OCI-M1 (cell line): ENCODE measurements around the gene ATXN1.

ENCODE experiments used
- DNase-seq: peaks from one replicate; lab custom pipeline; 2025; lab: John Stamatoyannopoulos, UW

ATXN1 gene

DNA sequence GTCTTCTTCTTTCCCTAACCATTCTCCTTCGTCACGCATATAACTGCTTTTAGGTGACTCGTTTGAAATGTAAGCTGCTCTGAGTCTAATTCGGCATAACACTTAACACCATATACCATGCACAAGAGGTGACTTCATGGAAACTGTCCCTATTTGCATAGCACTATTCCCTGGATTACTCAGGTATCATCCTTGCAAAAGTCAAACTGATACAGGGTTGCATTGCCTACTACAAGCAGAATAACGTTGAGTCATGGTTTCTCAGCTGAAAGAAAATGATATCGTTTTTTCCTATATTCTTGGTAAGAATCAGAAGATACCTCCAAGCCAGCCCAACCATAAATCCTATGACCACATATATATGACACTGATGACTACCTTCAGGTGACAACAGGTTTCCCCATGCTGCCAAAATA lies 227.5 kb downstream of the ATXN1 start:
- no peak for DNase-seq

DNA sequence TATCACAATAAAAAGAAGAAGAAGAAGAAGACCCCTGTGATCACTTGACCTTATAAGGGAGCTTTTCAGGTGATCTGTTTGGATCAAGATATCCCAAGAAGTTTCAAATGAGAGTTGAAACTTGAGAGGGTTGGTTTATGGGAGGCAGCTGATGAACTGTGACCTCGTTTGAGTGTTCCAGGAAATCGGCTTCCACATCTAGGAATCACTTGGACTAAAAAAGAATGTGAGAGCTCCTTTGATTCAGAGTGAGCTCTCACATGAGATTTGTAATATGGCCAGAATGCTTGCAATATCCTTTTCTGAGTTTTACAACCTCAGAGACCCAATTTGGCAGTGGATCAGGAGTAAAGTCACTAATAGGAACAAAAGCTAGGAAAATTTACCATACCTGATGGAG lies 228.1 kb downstream of the ATXN1 start:
- no peak for DNase-seq

DNA sequence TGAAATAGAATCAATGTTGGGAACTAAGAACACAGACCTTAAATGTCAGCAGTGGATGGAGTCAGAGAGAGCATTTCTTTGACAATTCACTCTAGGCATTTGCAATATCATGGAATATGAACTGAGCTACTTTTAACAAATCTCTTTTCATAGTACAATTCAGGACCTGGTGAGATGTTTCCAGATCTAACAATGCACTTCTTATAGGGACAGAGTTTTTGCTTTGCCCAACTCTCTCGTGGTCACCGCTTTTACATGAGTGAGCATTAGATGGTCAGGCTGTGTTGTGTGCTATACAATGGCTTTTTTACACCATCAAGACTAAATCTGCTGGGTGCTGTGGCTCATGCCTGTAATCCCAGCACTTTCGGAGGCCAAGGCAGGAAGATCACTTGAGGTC lies 233.6 kb downstream of the ATXN1 start:
- DNase-seq = no peak

DNA sequence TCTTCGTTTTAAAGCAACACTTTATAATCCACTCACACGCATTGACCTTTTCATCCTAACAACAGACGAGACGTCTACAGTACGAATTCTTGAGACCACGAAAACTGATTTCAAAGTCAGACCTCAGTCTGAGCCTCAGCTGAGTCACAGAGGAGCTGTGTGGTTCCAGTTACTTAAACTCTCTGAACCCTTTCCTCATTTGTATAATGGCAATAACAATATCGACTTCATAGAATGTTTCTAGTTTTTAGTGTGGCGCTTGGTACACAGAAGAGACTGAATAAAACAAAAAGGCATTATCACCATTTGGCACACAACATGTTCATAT lies 236.9 kb downstream of the ATXN1 start:
- no peak for DNase-seq

DNA sequence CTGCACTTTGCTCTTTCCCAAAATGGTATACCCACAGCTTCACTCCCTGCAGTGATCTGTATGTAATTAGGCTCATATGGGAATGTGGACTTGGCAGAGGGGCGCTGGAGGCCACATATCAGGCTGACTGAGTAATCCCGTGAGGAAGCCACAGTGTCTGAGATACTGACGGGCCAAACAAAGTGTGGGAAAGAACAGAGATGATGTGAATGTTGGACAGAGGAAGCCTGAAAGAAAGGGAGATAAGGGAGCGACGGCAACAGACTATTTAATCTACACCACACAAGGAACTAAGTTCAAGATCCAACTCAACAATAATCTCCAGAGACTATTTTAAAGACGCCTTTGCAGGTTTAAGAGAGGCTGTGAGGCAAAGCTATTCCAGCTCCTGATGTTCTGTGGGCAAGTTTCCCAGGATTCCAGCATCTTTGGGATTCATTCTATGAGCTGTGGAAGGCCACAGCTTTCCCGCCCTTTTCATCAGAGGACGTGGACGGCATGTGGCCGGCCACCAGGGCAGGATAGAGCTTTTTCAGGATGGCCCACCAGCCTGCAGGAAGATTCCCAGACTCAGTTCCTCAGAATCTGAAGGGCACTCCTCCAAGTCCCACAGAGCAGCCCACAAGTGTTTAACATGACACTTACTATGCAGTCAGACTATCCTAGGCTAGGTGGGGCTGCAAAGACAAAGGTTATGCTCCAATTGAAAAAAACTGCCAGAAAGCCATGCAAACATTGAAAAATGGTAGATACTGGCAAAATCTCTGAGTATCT lies 237.5 kb downstream of the ATXN1 start:
- DNase-seq = no peak

DNA sequence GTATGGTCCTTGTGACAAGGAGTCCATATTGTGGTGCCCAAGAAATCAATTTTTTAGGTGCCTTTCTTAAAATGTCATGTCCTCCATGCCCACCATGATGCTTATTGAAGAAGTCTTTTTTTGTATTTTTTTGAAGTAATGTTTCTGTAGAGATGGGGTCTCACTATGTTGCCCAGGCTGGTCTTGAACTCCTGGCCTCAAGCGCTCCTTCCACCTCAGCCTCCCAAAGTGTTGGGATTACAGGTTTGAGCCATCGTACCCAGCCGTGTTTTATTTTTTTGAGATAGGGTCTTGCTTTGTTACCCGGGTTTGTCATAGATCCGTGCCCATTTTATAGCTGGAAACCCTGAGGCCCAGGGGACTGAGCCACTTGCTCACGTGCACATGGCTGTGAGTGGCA lies 238.3 kb downstream of the ATXN1 start:
- DNase-seq = no peak

DNA sequence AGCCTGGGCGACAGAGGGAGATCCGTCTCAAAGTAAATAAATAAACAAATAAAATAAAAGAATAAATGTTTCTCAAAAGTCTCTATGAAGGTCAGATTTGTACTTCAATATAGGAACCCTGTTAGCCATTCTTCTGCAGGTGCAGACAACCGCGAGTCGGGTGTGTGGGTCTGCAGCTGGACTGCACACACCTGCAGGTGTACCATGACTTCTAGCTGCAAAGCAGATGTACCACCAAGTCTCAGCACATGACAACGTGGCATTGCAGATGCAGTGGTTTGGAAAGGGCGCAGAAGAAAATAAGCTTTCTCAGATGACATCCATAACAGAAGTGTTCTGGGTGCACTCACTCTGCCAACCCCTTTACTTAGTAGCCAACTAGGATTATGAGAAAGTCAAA lies 239.7 kb downstream of the ATXN1 start:
- no peak for DNase-seq

DNA sequence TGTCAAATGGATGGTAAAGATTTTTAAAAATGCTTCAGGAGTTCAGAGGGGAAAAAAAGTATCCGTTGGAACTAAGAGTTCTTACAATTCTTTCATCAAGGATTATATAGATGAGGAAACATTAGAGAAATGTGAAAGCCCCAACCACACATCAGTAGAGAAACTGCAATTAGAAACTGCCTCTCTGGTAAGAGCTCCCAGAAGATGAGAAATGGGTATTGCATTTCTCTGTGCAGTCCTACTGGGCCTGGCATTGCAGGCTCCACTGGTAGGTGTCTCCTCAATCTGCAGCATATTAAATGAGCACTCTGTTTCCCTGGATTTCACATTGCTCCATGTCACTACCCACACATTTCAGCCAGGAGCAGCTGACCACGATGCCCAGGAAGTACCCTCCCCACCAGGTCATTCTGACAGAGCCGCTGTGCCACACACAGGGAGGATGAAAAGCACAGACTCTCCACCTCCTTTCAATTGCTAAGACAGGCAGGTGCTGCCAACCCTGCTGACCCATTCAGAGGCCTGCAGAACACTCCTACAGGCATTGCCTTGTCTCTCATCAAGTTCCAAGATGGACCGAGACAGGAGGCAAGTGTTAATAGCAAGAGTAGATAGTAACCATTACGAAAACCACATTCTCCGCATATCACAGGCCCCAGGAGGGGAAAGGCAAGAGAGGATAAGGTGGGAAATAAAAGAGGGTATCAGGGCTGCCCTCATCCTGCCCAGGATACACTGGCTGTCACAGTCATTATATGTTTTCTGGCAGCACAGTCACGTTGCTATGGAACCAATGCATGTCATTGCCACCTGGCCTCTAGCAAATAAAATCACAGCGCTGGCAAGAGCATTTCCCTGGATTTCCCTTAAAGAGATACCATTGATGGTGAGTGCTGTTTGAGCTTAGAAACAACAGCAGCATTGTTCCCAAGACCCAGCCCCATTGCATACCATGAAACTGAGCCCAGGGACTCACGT lies 241.7 kb downstream of the ATXN1 start:
- peak; percentile 15 for DNase-seq

DNA sequence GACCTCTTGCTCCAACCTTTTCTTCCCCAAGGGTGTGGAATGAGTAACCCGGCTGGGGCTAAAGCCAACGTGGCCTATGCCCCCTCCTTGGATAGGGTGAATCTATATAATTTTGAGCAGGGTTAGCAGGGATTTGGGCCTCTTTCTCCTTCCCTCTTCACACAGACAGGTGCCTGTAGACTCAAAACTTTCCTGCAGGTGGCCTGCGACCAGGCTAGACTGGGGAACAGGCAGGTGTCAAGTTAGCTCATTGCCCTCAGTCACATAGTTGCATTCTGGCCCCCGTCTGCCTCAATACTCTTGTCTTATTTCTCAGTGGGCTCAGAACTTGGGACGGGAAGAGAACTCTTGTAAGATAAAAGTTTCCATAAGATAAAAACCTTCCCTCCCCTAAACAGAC lies 243.0 kb downstream of the ATXN1 start:
- no peak for DNase-seq

DNA sequence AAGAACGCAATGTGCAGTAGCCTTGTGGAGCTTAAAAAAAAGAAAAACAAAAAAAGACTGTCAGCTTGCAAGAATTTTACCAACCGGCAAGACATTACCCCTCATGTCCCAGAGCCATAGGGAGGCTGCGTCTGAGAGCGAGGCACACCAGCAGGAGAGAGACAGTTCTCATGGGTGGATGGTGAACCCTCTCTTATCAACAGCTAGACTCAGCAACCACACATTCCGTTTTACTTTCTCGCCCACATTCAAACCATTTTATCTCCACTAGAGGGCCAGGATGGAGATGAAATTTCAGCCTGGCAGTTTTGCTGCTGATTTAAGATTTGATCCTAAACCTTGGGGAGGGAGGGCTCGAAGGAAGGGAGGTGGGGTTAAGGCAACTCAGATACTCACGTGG lies 247.0 kb downstream of the ATXN1 start:
- DNase-seq = peak; percentile 84

DNA sequence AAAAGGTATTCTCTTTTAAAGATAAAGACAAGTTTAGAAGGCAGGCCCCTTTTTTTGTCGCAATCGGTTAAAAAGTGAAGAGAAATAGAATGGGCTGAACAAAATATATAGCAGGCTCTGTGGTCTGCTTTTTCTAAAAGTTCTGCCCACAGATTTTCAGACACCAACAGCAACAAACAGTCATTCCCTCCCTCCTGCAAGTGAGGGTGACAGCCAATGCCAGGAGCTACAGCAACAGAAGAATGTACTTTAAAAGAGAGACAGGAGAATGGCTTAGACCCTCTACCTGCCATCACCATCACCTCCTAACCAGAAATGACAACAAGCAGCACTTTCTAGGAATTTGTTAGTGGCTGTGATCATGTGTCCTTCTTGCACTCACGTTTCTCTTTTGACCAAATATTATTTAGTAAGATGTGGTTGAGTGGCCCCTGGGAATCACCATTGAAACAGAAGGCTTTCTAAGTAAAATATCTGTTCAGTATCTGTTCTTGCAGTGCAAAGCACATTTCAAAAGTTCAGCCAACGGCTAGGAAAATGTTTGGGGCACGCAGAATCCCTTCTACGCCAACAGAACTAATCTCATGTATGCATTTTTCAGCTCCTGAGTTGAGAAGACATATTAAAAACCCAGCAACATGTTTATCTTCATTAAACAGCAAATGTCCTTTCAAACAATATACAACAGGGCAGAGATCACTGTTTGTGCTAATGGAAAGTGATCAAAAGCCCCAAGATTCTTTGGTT lies 248.5 kb downstream of the ATXN1 start:
- no peak for DNase-seq

DNA sequence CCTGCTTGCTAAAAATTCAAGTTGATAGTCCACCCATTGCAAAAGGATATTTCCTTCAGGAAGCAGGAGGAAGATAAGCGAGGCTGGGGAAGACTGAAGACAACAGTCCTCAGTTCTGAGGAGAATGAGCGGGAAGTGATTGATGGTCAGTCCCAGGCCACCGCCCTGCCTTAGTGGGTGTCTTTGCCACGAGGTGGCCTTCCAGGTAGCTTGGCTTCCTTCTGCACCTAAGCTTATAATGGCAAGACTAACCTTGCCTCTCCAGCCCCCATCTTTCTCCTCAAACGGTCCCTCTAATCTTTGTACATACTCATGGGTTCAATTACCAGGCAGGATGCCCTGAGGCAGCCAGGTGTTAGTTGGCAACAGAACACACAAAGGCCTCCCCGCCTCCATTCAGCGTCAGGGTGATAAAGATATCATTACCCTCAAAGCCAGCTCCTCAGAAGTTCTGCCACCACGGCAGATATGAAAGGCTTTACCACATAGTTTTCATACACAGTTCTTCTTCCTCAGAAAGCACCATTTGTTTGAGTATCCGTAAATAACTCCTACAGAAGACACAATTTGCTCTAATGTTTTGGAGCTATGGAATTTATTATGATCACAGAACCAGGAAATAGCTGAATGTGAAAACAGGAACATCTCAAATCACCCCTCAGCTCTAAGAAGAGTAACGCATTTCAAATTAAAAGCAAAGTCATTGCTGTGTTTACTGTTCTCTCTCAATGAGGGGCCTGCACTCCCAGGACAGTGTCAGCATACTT lies 249.4 kb downstream of the ATXN1 start:
- DNase-seq = no peak

DNA sequence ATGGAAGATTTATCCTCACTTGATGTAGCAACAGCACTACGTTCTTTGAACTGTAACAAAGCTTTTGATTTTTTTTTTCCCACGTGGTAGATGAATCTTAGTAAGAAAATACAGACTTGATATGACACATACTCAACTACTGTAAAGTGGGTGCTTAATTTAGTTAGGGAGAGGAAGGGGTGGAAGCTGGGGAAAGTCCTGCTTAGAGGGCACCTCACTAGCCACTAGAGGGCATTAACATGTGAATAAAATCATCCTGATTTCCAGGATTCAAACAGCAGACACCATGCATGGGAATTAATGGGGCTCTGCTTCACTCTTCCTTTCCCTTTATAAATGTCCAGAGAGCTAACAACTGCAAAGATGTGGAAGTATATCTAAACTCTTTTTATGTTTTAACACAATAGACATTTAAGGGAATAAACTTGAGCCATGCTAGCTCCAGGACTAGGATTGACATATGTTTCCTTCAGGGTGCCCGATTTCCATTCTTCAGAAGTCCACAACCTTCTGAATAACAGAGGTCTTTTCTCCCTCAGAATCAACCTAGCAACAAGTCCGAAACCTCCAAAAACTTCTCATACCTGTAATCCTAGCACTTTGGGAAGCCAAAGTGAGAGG lies 250.1 kb downstream of the ATXN1 start:
- peak; percentile 56 for DNase-seq

DNA sequence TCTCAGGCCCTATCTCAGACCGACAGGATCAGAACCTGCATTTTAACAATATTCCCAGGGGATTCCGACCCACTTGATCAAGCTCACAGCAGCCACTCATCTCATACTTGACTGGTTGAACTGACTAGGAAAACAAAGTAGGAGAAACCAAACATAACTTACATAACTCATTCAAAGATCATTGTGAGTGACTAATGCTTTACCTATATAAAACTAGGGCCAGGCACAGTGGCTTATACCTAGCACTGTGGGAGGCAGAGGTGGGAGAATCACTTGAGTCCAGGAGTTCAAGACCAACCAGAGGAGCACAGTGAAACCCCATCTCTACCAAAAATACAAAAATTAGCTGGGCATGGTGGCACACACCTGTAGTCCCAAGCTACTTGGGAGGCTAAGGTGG lies 251.0 kb downstream of the ATXN1 start:
- DNase-seq = no peak

DNA sequence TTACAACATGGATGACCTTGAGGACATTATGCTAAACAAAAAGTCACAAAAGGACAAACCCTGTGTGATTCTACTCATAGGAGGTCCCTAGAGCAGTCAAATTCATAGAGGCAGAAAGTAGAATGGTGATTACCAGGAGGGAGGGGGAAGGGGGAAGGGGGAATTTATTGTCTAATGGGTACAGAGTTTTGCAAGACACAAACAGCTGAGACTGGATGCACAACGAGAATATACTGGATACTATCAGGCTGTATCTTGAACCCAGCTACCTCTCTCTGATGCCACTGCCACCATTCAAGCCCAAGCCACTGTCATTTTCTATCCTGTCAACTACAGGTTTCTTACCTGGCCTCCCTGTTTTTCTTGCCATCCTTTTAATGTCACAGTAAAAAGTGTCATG lies 252.3 kb downstream of the ATXN1 start:
- DNase-seq = no peak

DNA sequence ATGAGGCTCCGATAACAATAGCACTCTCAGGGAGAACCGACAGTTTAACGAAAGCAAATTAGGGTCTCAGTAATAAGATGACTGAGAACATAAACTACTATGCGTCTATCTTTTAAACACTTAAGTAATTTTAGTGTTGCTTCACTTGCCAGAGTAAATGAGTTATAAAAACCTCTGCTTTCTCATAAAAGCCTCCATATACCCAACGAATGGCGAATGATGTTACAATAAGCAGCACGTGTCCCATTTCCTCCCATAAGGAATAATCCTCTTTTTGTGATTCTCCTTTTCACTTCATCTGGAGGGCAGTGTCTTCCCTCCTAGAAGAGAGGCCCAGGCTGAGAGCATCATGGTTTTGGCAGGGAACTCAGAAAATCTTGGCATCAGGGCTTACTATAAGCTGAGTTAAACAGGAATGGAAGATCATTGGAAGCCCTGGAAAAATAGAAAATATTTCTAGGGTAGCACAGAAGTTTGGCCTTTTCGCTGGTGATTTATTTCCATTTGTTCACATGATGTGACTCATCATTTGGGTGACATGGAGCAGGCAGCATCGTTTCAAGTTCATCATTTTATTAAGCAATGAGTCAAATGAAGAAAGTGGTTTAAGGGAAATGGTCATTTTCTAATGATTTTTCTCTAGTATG lies 255.4 kb downstream of the ATXN1 start:
- DNase-seq = no peak

DNA sequence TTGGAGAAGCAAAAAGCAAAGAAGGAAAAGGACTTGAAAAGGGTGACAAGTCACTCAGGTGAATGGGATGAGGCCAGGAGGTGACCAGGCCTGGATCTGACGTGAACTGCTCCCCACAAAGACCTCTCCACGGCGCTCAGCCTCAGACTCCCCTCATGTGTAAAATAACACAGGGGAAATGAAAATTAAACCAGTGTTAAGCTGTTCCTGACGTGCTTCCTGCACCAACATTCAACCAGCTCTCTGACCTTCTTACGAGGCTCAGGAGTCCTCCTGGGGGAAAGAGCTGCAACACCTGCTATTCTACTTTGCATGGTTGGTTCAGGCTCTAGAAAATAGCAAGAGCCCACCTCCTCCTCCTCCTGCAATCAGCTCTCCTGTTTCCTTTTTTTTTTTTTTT lies 256.7 kb downstream of the ATXN1 start:
- DNase-seq = no peak

DNA sequence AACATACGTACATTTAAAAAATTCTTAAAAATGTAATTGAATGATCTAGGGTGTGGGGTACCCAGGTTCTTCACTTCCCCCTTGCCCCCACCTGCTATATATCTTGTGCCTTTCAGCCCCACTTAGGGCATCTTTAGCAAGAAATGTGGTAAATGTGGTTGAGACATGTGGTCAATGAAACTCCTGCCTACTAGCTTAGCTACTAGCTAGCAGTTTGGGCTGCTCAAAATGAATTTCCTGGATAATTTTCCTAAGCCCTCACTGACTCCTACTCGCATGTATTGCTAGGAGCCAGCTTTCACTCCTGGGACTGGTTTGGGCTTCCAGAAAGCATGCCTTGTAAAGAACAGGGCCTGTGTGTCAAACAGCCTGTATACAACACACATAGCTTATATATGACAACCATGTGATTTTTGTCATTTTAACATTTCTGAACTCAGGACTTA lies 257.3 kb downstream of the ATXN1 start:
- DNase-seq = peak; percentile 28

DNA sequence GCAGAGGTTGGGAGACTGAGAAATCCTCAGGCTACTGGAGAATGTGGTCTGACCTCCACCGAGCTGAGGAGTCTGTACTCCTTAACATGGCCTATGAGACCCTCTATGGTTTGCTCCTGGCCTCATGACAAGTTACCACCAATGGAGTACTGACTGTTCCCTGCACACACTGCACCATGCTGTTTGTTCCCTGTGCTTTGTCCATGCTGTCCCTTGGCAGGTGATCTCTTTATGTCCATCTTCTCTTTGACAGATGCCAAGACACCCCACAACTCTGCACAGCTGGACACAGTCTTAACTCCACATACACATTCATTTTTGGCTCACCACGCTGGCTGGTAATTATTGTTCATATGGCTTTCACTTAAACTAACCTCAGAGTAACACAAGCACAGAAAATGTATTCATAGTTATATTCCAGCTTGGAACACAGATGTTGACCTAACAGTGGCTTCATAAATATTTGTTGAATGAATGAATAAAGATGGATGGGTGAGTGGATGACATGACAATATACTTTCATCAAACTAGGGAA lies 258.0 kb downstream of the ATXN1 start:
- DNase-seq = no peak

DNA sequence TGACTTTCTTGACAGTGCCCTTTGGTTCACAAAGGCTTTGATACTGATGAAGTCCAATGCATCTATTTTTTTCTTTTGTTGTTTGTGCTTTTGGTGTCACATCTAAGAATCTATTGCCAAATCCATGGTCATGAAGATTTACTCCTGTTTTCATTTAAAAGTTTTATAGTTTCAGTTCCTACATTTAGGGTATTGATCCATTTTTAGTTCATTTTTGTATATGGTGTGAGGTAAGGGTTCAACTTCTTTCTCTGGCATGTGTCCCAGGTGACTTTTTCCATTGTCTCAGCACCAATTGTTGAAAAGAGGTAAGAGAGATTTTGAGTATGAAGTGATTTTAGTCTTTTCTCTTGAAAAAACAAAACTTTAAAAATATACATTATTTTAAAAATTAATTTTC lies 262.3 kb downstream of the ATXN1 start:
- DNase-seq = no peak

DNA sequence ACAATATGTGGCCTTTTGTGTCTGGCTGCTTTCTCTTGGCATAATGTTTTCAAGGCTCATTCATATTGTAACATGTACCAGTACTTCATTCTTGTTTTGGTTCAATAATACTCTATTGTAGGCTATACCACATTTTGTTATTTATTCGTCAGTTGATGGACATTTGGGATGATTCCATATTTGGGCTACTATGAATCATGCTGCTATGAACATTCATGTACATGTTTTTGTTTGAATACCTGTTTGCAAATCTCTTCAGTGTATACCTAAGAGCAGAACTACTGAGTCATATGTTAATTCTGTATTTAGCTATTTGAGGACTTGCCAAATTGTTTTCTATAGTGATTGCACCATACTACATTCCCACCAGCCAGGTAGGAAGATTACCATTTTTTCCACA lies 263.0 kb downstream of the ATXN1 start:
- no peak for DNase-seq
